ENCODE results near the gene RFWD3. TPM values are rescaled to one million over a fixed set of nuclear protein-coding genes. Genes with fewer than 3 reads are reported as not detected.

The RFWD3 gene
- total RNA-seq, 1 experiment from 2014 or later: 118 TPM

- POLR2A ChIA-PET: no interaction called here
- Histone ChIP-seq H3K4me1 (peaks cover 13% of the 10 kb centered on the region), H3K9me3 (no peaks in the 10 kb centered on the region), H3K4me3 (ENCODE audit: low read depth, low read length) (no peak overlapping the region), H3K36me3 (ENCODE audit: control insufficient read depth, insufficient read depth, low read length) (no peaks in the 10 kb centered on the region), H3K27me3 (replicated peaks; ENCODE audit: control insufficient read depth, insufficient read depth, low read length) (no peaks in the 10 kb centered on the region)
- no peak for DNase-seq
- no peaks in the 10 kb centered on the region for H3K9me3 Mint-ChIP-seq (ENCODE audit: unreplicated experiment)
- no peaks in the 10 kb centered on the region for H3K27me3 Mint-ChIP-seq (ENCODE audit: insufficient read depth, unreplicated experiment)
- BruUV-seq (replicated peaks): no TSS peak
- TF ChIP-seq CTCF (IDR thresholded peaks at IDR 0.05; ENCODE audit: insufficient read depth in 1 of 2, low read depth in 1 of 2, low read length in 1 of 2, severe bottlenecking in 1 of 2, unreplicated experiment in 1 of 2): no peak
- intact Hi-C loops (cut with micrococcal nuclease; ENCODE audit: unreplicated experiment): no loop called here
- CTCF ChIA-PET: no interaction called here
- peaks cover 13% of the 10 kb centered on the region for H3K4me1 Mint-ChIP-seq (ENCODE audit: low read depth, unreplicated experiment)
- no peak overlapping the region for H3K4me3 Mint-ChIP-seq (ENCODE audit: unreplicated experiment)
- no peaks in the 10 kb centered on the region for H3K36me3 Mint-ChIP-seq (ENCODE audit: insufficient read depth, unreplicated experiment)
- H3K27ac Mint-ChIP-seq (ENCODE audit: unreplicated experiment): no peak overlapping the region
These were observed 87.8 kb downstream of the RFWD3 start for GRCh38 chr16:74578838-74579237.

- intact Hi-C loops (cut with micrococcal nuclease; ENCODE audit: unreplicated experiment): no loop called here
These were observed 88.2 kb downstream of the RFWD3 start for GRCh38 chr16:74578433-74578832.

GRCh38 chr16:74577882-74578366 is 88.8 kb downstream of the RFWD3 start:
- H3K4me1 ChIP-seq: peaks cover 5% of the 10 kb centered on the region; the same call in 1 of the 2 replicates
- no peak overlapping the region for H3K4me3 ChIP-seq (ENCODE audit: low read depth, low read length)
- POLR2A ChIA-PET: no interaction called here
- BruUV-seq (replicated peaks): no TSS peak
- Mint-ChIP-seq H3K4me3 (ENCODE audit: unreplicated experiment) (no peak overlapping the region), H3K27me3 (ENCODE audit: insufficient read depth, unreplicated experiment) (no peaks in the 10 kb centered on the region), H3K9me3 (ENCODE audit: unreplicated experiment) (no peaks in the 10 kb centered on the region), H3K27ac (ENCODE audit: unreplicated experiment) (no peak overlapping the region), H3K4me1 (ENCODE audit: low read depth, unreplicated experiment) (peaks cover 3% of the 10 kb centered on the region), H3K36me3 (ENCODE audit: insufficient read depth, unreplicated experiment) (no peaks in the 10 kb centered on the region)
- TF ChIP-seq CTCF (IDR thresholded peaks at IDR 0.05; ENCODE audit: insufficient read depth in 1 of 2, low read depth in 1 of 2, low read length in 1 of 2, severe bottlenecking in 1 of 2, unreplicated experiment in 1 of 2): no peak
- H3K9me3 ChIP-seq: no peaks in the 10 kb centered on the region
- H3K36me3 ChIP-seq (ENCODE audit: control insufficient read depth, insufficient read depth, low read length): no peaks in the 10 kb centered on the region
- CTCF ChIA-PET: no interaction called here
- no peaks in the 10 kb centered on the region for H3K27me3 ChIP-seq (replicated peaks; ENCODE audit: control insufficient read depth, insufficient read depth, low read length)
- intact Hi-C loops (cut with micrococcal nuclease; ENCODE audit: unreplicated experiment): no loop called here
- no peak for DNase-seq

More at GRCh38 chr16:74578433-74578832, 88.2 kb downstream of the RFWD3 start:
- Mint-ChIP-seq H3K27ac (ENCODE audit: unreplicated experiment) (no peak overlapping the region), H3K4me1 (ENCODE audit: low read depth, unreplicated experiment) (peaks cover 9% of the 10 kb centered on the region), H3K4me3 (ENCODE audit: unreplicated experiment) (no peak overlapping the region), H3K9me3 (ENCODE audit: unreplicated experiment) (no peaks in the 10 kb centered on the region), H3K36me3 (ENCODE audit: insufficient read depth, unreplicated experiment) (no peaks in the 10 kb centered on the region), H3K27me3 (ENCODE audit: insufficient read depth, unreplicated experiment) (no peaks in the 10 kb centered on the region)
- no peak for DNase-seq
- H3K9me3 ChIP-seq: no peaks in the 10 kb centered on the region
- peaks cover 10% of the 10 kb centered on the region for H3K4me1 ChIP-seq
- H3K36me3 ChIP-seq (ENCODE audit: control insufficient read depth, insufficient read depth, low read length): no peaks in the 10 kb centered on the region
- H3K4me3 ChIP-seq (ENCODE audit: low read depth, low read length): no peak overlapping the region
- no TSS peak for BruUV-seq (replicated peaks)
- CTCF ChIA-PET: no interaction called here
- TF ChIP-seq CTCF (IDR thresholded peaks at IDR 0.05; ENCODE audit: insufficient read depth in 1 of 2, low read depth in 1 of 2, low read length in 1 of 2, severe bottlenecking in 1 of 2, unreplicated experiment in 1 of 2): no peak
- POLR2A ChIA-PET: no interaction called here
- H3K27me3 ChIP-seq (replicated peaks; ENCODE audit: control insufficient read depth, insufficient read depth, low read length): no peaks in the 10 kb centered on the region
